Caco-2 (cell line): ENCODE data around the gene TBX5. TPM values are rescaled to one million over a fixed set of nuclear protein-coding genes. Genes with fewer than 3 reads are reported as not detected.

Experiments
- BruUV-seq: library from RNA; stranded (reverse); fragments of 400-500 nt; replicated peaks from 2 replicates; lab custom pipeline; 2021; lab: Mats Ljungman, UMichigan
- CTCF ChIA-PET: fragments of 300-600 bp; sonication (Branson Sonifier 250); formaldehyde crosslinking; loops from one replicate; lab custom pipeline; 2022; ENCODE audit warnings: antibody characterized with exemption; lab: Charles Lee
- POLR2A ChIA-PET: fragments of 300-600 bp; sonication (Branson Sonifier 250); formaldehyde crosslinking; loops from one replicate; lab custom pipeline; 2022; ENCODE audit warnings: antibody characterized with exemption; lab: Charles Lee
- DNase-seq, 2 experiments: peaks; one replicate each; pipeline versions ENCODE4 v3.0.0 to v3.0.0-alpha.2; 2020 to 2022
- H3K27me3 ChIP-seq: replicated peaks from 2 replicates; pipeline ENCODE4 v1.6.0; 2011; ENCODE audit warnings: low read length; ENCODE audit not compliant: control insufficient read depth, insufficient read depth
- H3K36me3 ChIP-seq: 2 replicates; pipeline ENCODE4 v1.5.1; 2011; ENCODE audit warnings: low read length; ENCODE audit not compliant: control insufficient read depth, insufficient read depth
- H3K4me1 ChIP-seq: fragments of 250-450 bp; sonication (Bioruptor Pico); 2 replicates; pipeline ENCODE4 v1.5.1; 2020; ENCODE audit warnings: mild to moderate bottlenecking
- H3K4me3 ChIP-seq: 2 replicates; pipeline ENCODE4 v1.5.1; 2011; ENCODE audit warnings: low read depth, mild to moderate bottlenecking, control low read depth, low read length
- H3K9me3 ChIP-seq: fragments of 250-450 bp; sonication (Bioruptor Pico); 2 replicates; pipeline ENCODE4 v1.5.1; 2020; ENCODE audit warnings: mild to moderate bottlenecking, moderate library complexity
- H3K27ac Mint-ChIP-seq: one replicate; pipeline ENCODE4 v1.8.0; 2022; ENCODE audit warnings: mixed read lengths; ENCODE audit not compliant: unreplicated experiment
- H3K27me3 Mint-ChIP-seq: one replicate; pipeline ENCODE4 v1.8.0; 2022; ENCODE audit warnings: mixed read lengths; ENCODE audit not compliant: insufficient read depth, unreplicated experiment
- H3K36me3 Mint-ChIP-seq: one replicate; pipeline ENCODE4 v1.8.0; 2022; ENCODE audit warnings: mild to moderate bottlenecking, mixed read lengths; ENCODE audit not compliant: insufficient read depth, unreplicated experiment
- H3K4me1 Mint-ChIP-seq: one replicate; pipeline ENCODE4 v1.8.0; 2022; ENCODE audit warnings: low read depth, mixed read lengths; ENCODE audit not compliant: unreplicated experiment
- H3K4me3 Mint-ChIP-seq: one replicate; pipeline ENCODE4 v1.8.0; 2022; ENCODE audit warnings: mild to moderate bottlenecking, moderate library complexity, mixed read lengths; ENCODE audit not compliant: unreplicated experiment
- H3K9me3 Mint-ChIP-seq: one replicate; pipeline ENCODE4 v1.8.0; 2022; ENCODE audit warnings: mixed read lengths; ENCODE audit not compliant: unreplicated experiment
- CTCF ChIP-seq, 2 experiments: fragments of 200-600 bp in 1 of 2; IDR thresholded peaks; 1 replicate in 1 of 2; 2 replicates in 1 of 2; pipeline versions ENCODE4 v1.5.1 to v1.8.0; 2011 to 2022; ENCODE audit warnings: antibody characterized with exemption in 1 of 2, control low read depth in 1 of 2, inconsistent platforms in 1 of 2, low read depth in 1 of 2, low read length in 1 of 2, mild to moderate bottlenecking in 1 of 2, moderate library complexity in 1 of 2; ENCODE audit not compliant: insufficient read depth in 1 of 2, severe bottlenecking in 1 of 2, unreplicated experiment in 1 of 2
- intact Hi-C: fragments of 100-400 bp; cut with micrococcal nuclease; formaldehyde crosslinking; loops from one replicate; pipeline ENCODE4 v1.10.0; 2022; ENCODE audit not compliant: unreplicated experiment
- total RNA-seq: library from RNA; stranded (reverse); gene quantifications from 2 replicates; pipeline ENCODE4 v1.2.3, GENCODE V29; 2022

The TBX5 gene
- total RNA-seq, 1 experiment from 2014 or later: not detected

GRCh38 chr12:114404926-114405518 lies 922 bp downstream of the TBX5 start:
- Histone ChIP-seq H3K4me3 (no peak overlapping the region), H3K4me1 (no peaks in the 10 kb centered on the region), H3K27me3 (no peaks in the 10 kb centered on the region; the same call in 1 of the 2 replicates), H3K36me3 (no peaks in the 10 kb centered on the region), H3K9me3 (no peaks in the 10 kb centered on the region)
- Mint-ChIP-seq H3K27ac (no peak overlapping the region), H3K27me3 (peaks cover 17% of the 10 kb centered on the region), H3K4me1 (no peaks in the 10 kb centered on the region), H3K4me3 (no peak overlapping the region), H3K9me3 (no peaks in the 10 kb centered on the region), H3K36me3 (no peaks in the 10 kb centered on the region)
- ChIA-PET CTCF (no interaction called here), POLR2A (no interaction called here)
- intact Hi-C loops: no loop called here
- no TSS peak for BruUV-seq
- no peak for DNase-seq
- TF ChIP-seq CTCF (IDR thresholded peaks at IDR 0.05; ENCODE audit: insufficient read depth in 1 of 2, low read depth in 1 of 2, low read length in 1 of 2, severe bottlenecking in 1 of 2, unreplicated experiment in 1 of 2): no peak

- Histone ChIP-seq H3K36me3 (no peaks in the 10 kb centered on the region), H3K4me3 (no peak overlapping the region), H3K27me3 (no peaks in the 10 kb centered on the region; the same call in 1 of the 2 replicates), H3K4me1 (no peaks in the 10 kb centered on the region), H3K9me3 (no peaks in the 10 kb centered on the region)
- no peak for TF ChIP-seq CTCF (IDR thresholded peaks at IDR 0.05; ENCODE audit: insufficient read depth in 1 of 2, low read depth in 1 of 2, low read length in 1 of 2, severe bottlenecking in 1 of 2, unreplicated experiment in 1 of 2)
- BruUV-seq: no TSS peak
- intact Hi-C loops: no loop called here
- CTCF ChIA-PET: no interaction called here
- Mint-ChIP-seq H3K27me3 (peaks cover 14% of the 10 kb centered on the region), H3K4me1 (no peaks in the 10 kb centered on the region), H3K9me3 (no peaks in the 10 kb centered on the region), H3K36me3 (no peaks in the 10 kb centered on the region), H3K27ac (no peak overlapping the region), H3K4me3 (no peak overlapping the region)
- POLR2A ChIA-PET: no interaction called here
- no peak for DNase-seq
These were observed 1.6 kb downstream of the TBX5 start for GRCh38 chr12:114404083-114404925.

- H3K4me1 ChIP-seq: no peaks in the 10 kb centered on the region
- H3K4me3 ChIP-seq: no peak overlapping the region
- H3K4me1 Mint-ChIP-seq: no peaks in the 10 kb centered on the region
- no peaks in the 10 kb centered on the region for H3K9me3 Mint-ChIP-seq
- intact Hi-C loops: no loop called here
- BruUV-seq: no TSS peak
- no peaks in the 10 kb centered on the region; the same call in 1 of the 2 replicates for H3K27me3 ChIP-seq
- CTCF ChIA-PET: no interaction called here
- H3K27me3 Mint-ChIP-seq: peaks cover 14% of the 10 kb centered on the region
- no peak for TF ChIP-seq CTCF (IDR thresholded peaks at IDR 0.05; ENCODE audit: insufficient read depth in 1 of 2, low read depth in 1 of 2, low read length in 1 of 2, severe bottlenecking in 1 of 2, unreplicated experiment in 1 of 2)
- no peak for DNase-seq
- H3K36me3 Mint-ChIP-seq: no peaks in the 10 kb centered on the region
- no peaks in the 10 kb centered on the region for H3K36me3 ChIP-seq
- no peaks in the 10 kb centered on the region for H3K9me3 ChIP-seq
- POLR2A ChIA-PET: no interaction called here
- H3K27ac Mint-ChIP-seq: no peak overlapping the region
- no peak overlapping the region for H3K4me3 Mint-ChIP-seq
These were observed 2.3 kb downstream of the TBX5 start for GRCh38 chr12:114403690-114404066.
